SHP77 treated with DMSO at 0.1 percent for 48 hours (cell line): Measurements from ENCODE around the gene CDIPT.
"Not testable (repeated sequence)": the region's sequence is repeated elsewhere in the genome, so short reads cannot be mapped to it uniquely, and the experiment has no call there.

ENCODE experiments used
- DNase-seq: peaks from one replicate; lab custom pipeline; 2025; lab: John Stamatoyannopoulos, UW

Gene CDIPT

GRCh38 chr16:29896841-29897240, 33.8 kb upstream of the CDIPT start:
- no peak for DNase-seq

- no peak for DNase-seq
Measured at GRCh38 chr16:29894352-29894751, 31.3 kb upstream of the CDIPT start.

- DNase-seq: no peak
Measured at GRCh38 chr16:29893553-29893952, 30.5 kb upstream of the CDIPT start.

- no peak for DNase-seq
Measured at GRCh38 chr16:29892458-29892813, 29.4 kb upstream of the CDIPT start.

- DNase-seq: no peak
Measured at GRCh38 chr16:29891525-29892457, 28.8 kb upstream of the CDIPT start.

- DNase-seq: not testable (repeated sequence)
Measured at GRCh38 chr16:29889372-29889771, 26.3 kb upstream of the CDIPT start.

- DNase-seq: no peak
Measured at GRCh38 chr16:29883987-29884386, 21.0 kb upstream of the CDIPT start.

GRCh38 chr16:29881050-29881449, 18.0 kb upstream of the CDIPT start:
- DNase-seq: no peak

GRCh38 chr16:29878172-29878571, 15.1 kb upstream of the CDIPT start:
- no peak for DNase-seq

GRCh38 chr16:29877266-29877961, 14.4 kb upstream of the CDIPT start:
- DNase-seq: no peak

- no peak for DNase-seq
Measured at GRCh38 chr16:29876594-29877249, 13.7 kb upstream of the CDIPT start.

- DNase-seq: no peak
Measured at GRCh38 chr16:29876217-29876593, 13.2 kb upstream of the CDIPT start.

- DNase-seq: no peak
Measured at GRCh38 chr16:29875206-29875605, 12.2 kb upstream of the CDIPT start.

GRCh38 chr16:29873319-29873718, 10.3 kb upstream of the CDIPT start:
- no peak for DNase-seq

GRCh38 chr16:29871822-29872546, 9.0 kb upstream of the CDIPT start:
- no peak for DNase-seq

- DNase-seq: not testable (repeated sequence)
Measured at GRCh38 chr16:29869067-29869466, 6.0 kb upstream of the CDIPT start.

- no peak for DNase-seq
Measured at GRCh38 chr16:29868396-29869009, 5.5 kb upstream of the CDIPT start.

GRCh38 chr16:29864205-29864604, 1.2 kb upstream of the CDIPT start:
- no peak for DNase-seq

- DNase-seq: no peak
Measured at GRCh38 chr16:29863669-29863984, 601 bp upstream of the CDIPT start.

GRCh38 chr16:29862383-29862883, 593 bp downstream of the CDIPT start:
- no peak for DNase-seq

GRCh38 chr16:29860218-29860617, 2.8 kb downstream of the CDIPT start:
- no peak for DNase-seq

- no peak for DNase-seq
Measured at GRCh38 chr16:29858974-29859373, 4.1 kb downstream of the CDIPT start.
